Stimulated activated CD4-positive, alpha-beta T cell treated with anti-CD3 and anti-CD28 coated beads, Interleukin-4, amount 100 ng/mL, for 1 hour (primary cell): ENCODE data around the gene FBXL13.
"Not testable (repeated sequence)": the region's sequence is repeated elsewhere in the genome, so short reads cannot be mapped to it uniquely, and the experiment has no call there.

ENCODE experiments used
- DNase-seq: peaks from one replicate; pipeline ENCODE4 v3.0.0-alpha.2; 2020

FBXL13 gene

GRCh38 chr7:103074519-103075336 is at the start of gene FBXL13, which contains the start of gene ARMC10:
FBXL13 (minus strand) TSS chr7:103074796.
ARMC10 (plus strand) TSS chr7:103075140; CDS start chr7:103075273, 133 bp downstream.
- peak; percentile 89 for DNase-seq

- DNase-seq: no peak
Observed at GRCh38 chr7:103123529-103123928, 48.9 kb upstream of the FBXL13 start.

- DNase-seq: no peak
Observed at GRCh38 chr7:103121641-103122040, 47.0 kb upstream of the FBXL13 start.

GRCh38 chr7:103120362-103120761 is 45.8 kb upstream of the FBXL13 start:
- DNase-seq: no peak

GRCh38 chr7:103119791-103120291 is 45.2 kb upstream of the FBXL13 start:
- no peak for DNase-seq

GRCh38 chr7:103117465-103117864 is 42.9 kb upstream of the FBXL13 start:
- no peak for DNase-seq

- DNase-seq: no peak
Observed at GRCh38 chr7:103116991-103117390, 42.4 kb upstream of the FBXL13 start.

GRCh38 chr7:103116511-103116910 is 41.9 kb upstream of the FBXL13 start:
- DNase-seq: no peak

GRCh38 chr7:103115771-103116170 is 41.2 kb upstream of the FBXL13 start:
- DNase-seq: no peak

- DNase-seq: no peak
Observed at GRCh38 chr7:103114576-103115008, 40.0 kb upstream of the FBXL13 start.

GRCh38 chr7:103113164-103113563 is 38.6 kb upstream of the FBXL13 start:
- no peak for DNase-seq

GRCh38 chr7:103106703-103107070 is 32.1 kb upstream of the FBXL13 start:
- not testable (repeated sequence) for DNase-seq

GRCh38 chr7:103106005-103106702 is 31.6 kb upstream of the FBXL13 start:
- DNase-seq: no peak

GRCh38 chr7:103101543-103101942 is 26.9 kb upstream of the FBXL13 start:
- DNase-seq: no peak

- DNase-seq: no peak
Observed at GRCh38 chr7:103100348-103100747, 25.8 kb upstream of the FBXL13 start.

- no peak for DNase-seq
Observed at GRCh38 chr7:103097041-103097440, 22.4 kb upstream of the FBXL13 start.

GRCh38 chr7:103095558-103095957 is 21.0 kb upstream of the FBXL13 start:
- not testable (repeated sequence) for DNase-seq

GRCh38 chr7:103094102-103094501 is 19.5 kb upstream of the FBXL13 start:
- no peak for DNase-seq

- no peak for DNase-seq
Observed at GRCh38 chr7:103093429-103093828, 18.8 kb upstream of the FBXL13 start.

- not testable (repeated sequence) for DNase-seq
Observed at GRCh38 chr7:103092321-103092720, 17.7 kb upstream of the FBXL13 start.

GRCh38 chr7:103083210-103083609 is 8.6 kb upstream of the FBXL13 start:
- DNase-seq: no peak

- no peak for DNase-seq
Observed at GRCh38 chr7:103082497-103082896, 7.9 kb upstream of the FBXL13 start.

GRCh38 chr7:103080923-103081322 is 6.3 kb upstream of the FBXL13 start:
- no peak for DNase-seq

GRCh38 chr7:103079836-103080235 is 5.2 kb upstream of the FBXL13 start:
- no peak for DNase-seq
